A673 (cell line): ENCODE data around the gene FGD4. TPM values are rescaled to one million over a fixed set of nuclear protein-coding genes. Genes with fewer than 3 reads are reported as not detected.

Source experiments
- BruUV-seq: library from RNA; stranded (reverse); fragments of 400-500 nt; replicated peaks from 2 replicates; lab custom pipeline; 2021; lab: Mats Ljungman, UMichigan
- CTCF ChIA-PET: fragments of 300-600 bp; sonication (Branson Sonifier 250); formaldehyde crosslinking; loops from one replicate; lab custom pipeline; 2022; ENCODE audit warnings: antibody characterized with exemption; lab: Charles Lee
- POLR2A ChIA-PET: fragments of 300-600 bp; sonication (Branson Sonifier 250); formaldehyde crosslinking; loops from one replicate; lab custom pipeline; 2022; ENCODE audit warnings: antibody characterized with exemption; ENCODE audit not compliant: low non-redundant PET; lab: Charles Lee
- DNase-seq: peaks from one replicate; pipeline ENCODE4 v3.0.0-alpha.2; 2015; ENCODE audit warnings: low spot score
- H3K27ac ChIP-seq: fragments of 200-600 bp; sonication (generic); 2 replicates; pipeline ENCODE4 v1.5.1; 2016; ENCODE audit warnings: mixed run types, low read depth, mild to moderate bottlenecking, mixed read lengths, antibody characterized with exemption, low read length; ENCODE audit not compliant: poor library complexity, severe bottlenecking
- H3K27me3 ChIP-seq: fragments of 200-600 bp; sonication (generic); replicated peaks from 2 replicates; pipeline ENCODE4 v1.6.1; 2017; ENCODE audit warnings: mixed run types, low read depth, mild to moderate bottlenecking, mixed read lengths, antibody characterized with exemption, low read length; ENCODE audit not compliant: insufficient read depth, poor library complexity
- H3K36me3 ChIP-seq: fragments of 200-600 bp; sonication (generic); 2 replicates; pipeline ENCODE4 v1.6.1; 2016; ENCODE audit warnings: mixed run types, mild to moderate bottlenecking, mixed read lengths, antibody characterized with exemption, low read length; ENCODE audit not compliant: insufficient read depth, poor library complexity, severe bottlenecking
- H3K4me1 ChIP-seq: fragments of 200-600 bp; sonication (generic); 2 replicates; pipeline ENCODE4 v1.6.1; 2017; ENCODE audit warnings: mixed run types, mild to moderate bottlenecking, mixed read lengths, antibody characterized with exemption, low read length; ENCODE audit not compliant: insufficient read depth, poor library complexity, severe bottlenecking
- H3K4me3 ChIP-seq: fragments of 200-600 bp; sonication (generic); 2 replicates; pipeline ENCODE4 v1.5.1; 2016; ENCODE audit warnings: low read depth, mixed run types, mild to moderate bottlenecking, mixed read lengths, low read length; ENCODE audit not compliant: poor library complexity, severe bottlenecking
- H3K9me3 ChIP-seq: fragments of 200-600 bp; sonication (generic); 2 replicates; pipeline ENCODE4 v1.6.1; 2016; ENCODE audit warnings: mixed run types, low read depth, mild to moderate bottlenecking, mixed read lengths, antibody characterized with exemption, low read length; ENCODE audit not compliant: poor library complexity, severe bottlenecking
- CTCF ChIP-seq: fragments of 300-800, 200-600 bp; sonication (generic); conservative IDR thresholded peaks from 2 replicates; pipeline ENCODE4 v1.5.1; 2017; ENCODE audit warnings: low read depth, mild to moderate bottlenecking, antibody characterized with exemption, low read length, moderate library complexity, mixed read lengths
- EZH2 ChIP-seq: fragments of 200-600 bp; sonication (generic); IDR thresholded peaks from 2 replicates; pipeline ENCODE4 v1.6.1; 2017; ENCODE audit warnings: borderline replicate concordance, low read depth, mild to moderate bottlenecking, mixed read lengths, antibody characterized with exemption, low read length; ENCODE audit not compliant: poor library complexity, severe bottlenecking
- intact Hi-C: fragments of 100-400 bp; cut with micrococcal nuclease; formaldehyde crosslinking; loops from one replicate; pipeline ENCODE4 v1.10.0; 2022; ENCODE audit not compliant: unreplicated experiment
- total RNA-seq: library from RNA; stranded (reverse); gene quantifications from 2 replicates; pipeline ENCODE4 v1.2.3, GENCODE V29; 2021

FGD4 gene
- total RNA-seq, 1 experiment from 2014 or later: 21.5 TPM

DNA sequence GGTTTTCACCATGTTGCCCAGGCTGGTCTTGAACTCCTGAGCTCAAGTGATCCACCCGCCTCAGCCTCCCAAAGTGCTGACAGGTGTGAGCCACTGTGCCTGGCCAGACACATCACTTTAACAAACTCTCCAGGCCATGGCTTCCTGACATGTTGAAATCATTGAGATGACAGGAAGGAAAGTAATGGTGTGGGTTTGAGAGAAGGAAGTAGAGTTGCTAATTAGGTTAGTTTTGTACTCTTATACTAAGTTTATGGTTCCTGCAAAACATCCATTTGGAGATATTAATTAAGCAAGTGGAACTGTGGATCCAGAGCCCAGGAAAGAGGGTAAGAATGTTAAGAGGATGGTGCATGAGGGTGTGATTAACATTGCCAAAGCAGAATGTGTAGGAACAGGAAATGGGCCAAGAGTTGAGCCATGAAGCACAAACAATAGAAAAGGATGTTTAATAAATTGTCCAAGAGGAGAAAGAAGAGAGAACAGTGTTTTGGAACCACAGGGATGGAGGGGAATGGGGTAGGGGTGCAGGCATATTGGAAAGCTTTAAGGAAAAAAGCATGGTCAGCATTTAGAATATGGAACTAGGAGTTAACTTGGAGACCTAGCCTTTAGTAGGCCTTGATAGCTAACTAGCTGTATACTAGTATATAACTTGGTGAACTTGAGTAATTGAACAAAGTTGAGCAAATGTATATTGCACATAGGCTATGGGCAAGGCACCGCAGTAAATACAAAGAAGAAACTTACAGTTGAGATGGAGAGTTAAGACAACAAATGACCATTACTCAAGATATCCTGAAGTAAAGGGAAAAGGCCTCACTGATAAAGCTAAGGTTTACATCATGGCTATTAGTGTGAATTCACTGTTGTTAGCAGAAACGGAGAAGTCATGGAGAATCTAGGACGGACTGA is 188.5 kb downstream of the FGD4 start:
- intact Hi-C loops: loop anchor here (5.0 kb wide), 1 partner anchor 86 kb away; no protein-coding TSS in a partner anchor
- ChIA-PET CTCF (no interaction called here), POLR2A (no interaction called here)
- no peaks in the 10 kb centered on the region for H3K9me3 ChIP-seq
- BruUV-seq: no TSS peak
- H3K27ac ChIP-seq: peak overlapping the region; percentile 50
- no peak overlapping the region for H3K4me3 ChIP-seq
- peaks cover 26% of the 10 kb centered on the region for H3K4me1 ChIP-seq
- no peak for TF ChIP-seq CTCF
- no peak for TF ChIP-seq EZH2
- DNase-seq: peak; percentile 92
- no peaks in the 10 kb centered on the region for H3K36me3 ChIP-seq
- H3K27me3 ChIP-seq: no peaks in the 10 kb centered on the region

DNA sequence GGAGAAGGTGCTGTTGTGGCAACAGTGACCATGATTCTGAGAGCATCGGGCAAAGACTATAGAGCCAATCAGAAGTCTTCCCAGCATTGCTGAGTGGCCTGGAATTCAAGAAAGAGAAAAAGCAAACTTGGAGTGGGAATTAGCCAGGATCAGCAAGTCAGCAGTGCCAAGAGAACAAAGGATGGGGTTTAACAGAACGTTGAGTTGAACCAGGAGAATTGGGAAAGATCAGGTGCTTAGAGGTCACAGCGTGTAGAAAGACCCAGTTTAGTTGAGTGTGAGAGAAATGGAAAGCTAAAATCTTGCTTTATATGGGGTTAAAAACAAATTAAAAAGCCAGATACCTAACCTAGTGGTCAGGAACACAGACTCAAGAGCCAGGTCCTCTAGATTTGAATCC is 189.2 kb downstream of the FGD4 start:
- H3K27ac ChIP-seq: peak overlapping the region; percentile 50
- intact Hi-C loops: loop anchor here (5.0 kb wide), 1 partner anchor 86 kb away; no protein-coding TSS in a partner anchor
- ChIA-PET CTCF (no interaction called here), POLR2A (no interaction called here)
- no peak for TF ChIP-seq EZH2
- TF ChIP-seq CTCF: no peak
- no peaks in the 10 kb centered on the region for H3K27me3 ChIP-seq
- no peaks in the 10 kb centered on the region for H3K9me3 ChIP-seq
- no peak overlapping the region for H3K4me3 ChIP-seq
- BruUV-seq: no TSS peak
- H3K4me1 ChIP-seq: peaks cover 18% of the 10 kb centered on the region
- H3K36me3 ChIP-seq: no peaks in the 10 kb centered on the region
- DNase-seq: no peak

DNA sequence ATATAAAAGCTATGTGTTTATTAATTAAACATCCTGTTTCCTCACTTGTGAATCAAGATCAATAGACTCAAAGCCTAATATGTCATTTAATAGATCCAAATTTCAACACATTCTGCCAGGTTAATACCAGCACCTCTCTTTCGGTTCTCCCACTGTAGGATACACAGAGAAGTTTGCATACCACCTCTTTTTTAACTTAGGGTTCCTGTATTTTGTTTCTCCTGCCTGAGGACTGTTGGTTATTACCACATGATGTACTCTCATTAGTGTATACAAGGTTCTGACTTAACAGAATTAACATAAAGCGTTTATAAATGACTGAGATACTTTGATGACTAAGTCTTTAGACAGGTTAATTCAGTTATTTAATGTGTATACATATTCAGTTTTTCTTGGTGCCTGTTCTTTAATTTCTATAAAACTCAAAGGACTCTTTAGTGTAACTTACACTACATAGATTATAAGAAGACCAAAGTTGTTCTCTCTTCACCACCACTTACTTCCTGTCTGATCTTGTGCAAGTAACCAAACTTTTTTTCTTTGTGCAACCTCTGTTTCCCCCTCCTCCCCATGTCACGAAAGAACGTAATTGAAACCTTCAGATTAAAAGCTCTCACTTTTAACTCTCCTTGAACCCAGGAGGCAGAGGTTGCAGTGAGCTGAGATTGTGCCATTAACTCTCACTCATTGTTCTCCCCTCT is 190.0 kb downstream of the FGD4 start:
- Histone ChIP-seq H3K4me3 (no peak overlapping the region), H3K27ac (no peak overlapping the region), H3K9me3 (no peaks in the 10 kb centered on the region), H3K36me3 (no peaks in the 10 kb centered on the region), H3K4me1 (peaks cover 18% of the 10 kb centered on the region), H3K27me3 (no peaks in the 10 kb centered on the region)
- TF ChIP-seq EZH2: no peak
- ChIA-PET POLR2A (interaction anchor here (0.6 kb wide), 1 partner anchor 128 kb away, joined by 3 read pairs; no protein-coding TSS in a partner anchor), CTCF (no interaction called here)
- no peak for DNase-seq
- intact Hi-C loops: loop anchor here (5.0 kb wide), 1 partner anchor 87 kb away; no protein-coding TSS in a partner anchor
- BruUV-seq: no TSS peak
